GM12878 (cell line): ENCODE data around the gene IL4I1.

ENCODE experiments used
- CHD1 ChIP-seq: IDR thresholded peaks from 2 replicates; pipeline ENCODE4 v1.6.1; 2012; ENCODE audit warnings: low read depth, low read length, improper control_type of control experiment
- PAX5 ChIP-seq: IDR thresholded peaks from 2 replicates; pipeline ENCODE4 v1.6.1; 2011; ENCODE audit warnings: low read depth, low read length, borderline replicate concordance
- POLR2A ChIP-seq: IDR thresholded peaks from 2 replicates; pipeline ENCODE4 v1.6.1; 2011; ENCODE audit warnings: low read depth, mild to moderate bottlenecking, low read length
- POLR2AphosphoS5 ChIP-seq: IDR thresholded peaks from 2 replicates; pipeline ENCODE4 v1.6.1; 2011; ENCODE audit warnings: mild to moderate bottlenecking, low read length, inconsistent platforms
- RAD21 ChIP-seq: IDR thresholded peaks from 2 replicates; pipeline ENCODE4 v1.6.1; 2011; ENCODE audit warnings: mild to moderate bottlenecking, low read depth, low read length, moderate library complexity; ENCODE audit not compliant: insufficient read depth
- TF ChIP-seq, protein P1 (sequence below), 3 experiments: IDR thresholded peaks in 2 of 3; conservative IDR thresholded peaks in 1 of 3; 2 replicates each; pipeline ENCODE4 v1.5.1; 2011; ENCODE audit warnings: low read depth in 3 of 3, low read length in 3 of 3, mild to moderate bottlenecking in 3 of 3, control low read depth in 2 of 3, moderate library complexity in 2 of 3, inconsistent platforms in 1 of 3, mixed read lengths in 1 of 3; ENCODE audit not compliant: control insufficient read depth in 2 of 3, insufficient read depth in 1 of 3; ENCODE audit errors: extremely low read depth in 1 of 3
- TF ChIP-seq, protein P2 (sequence below): IDR thresholded peaks from 2 replicates; pipeline ENCODE4 v1.6.1; 2012; ENCODE audit warnings: low read depth, low read length, improper control_type of control experiment

DNA sequence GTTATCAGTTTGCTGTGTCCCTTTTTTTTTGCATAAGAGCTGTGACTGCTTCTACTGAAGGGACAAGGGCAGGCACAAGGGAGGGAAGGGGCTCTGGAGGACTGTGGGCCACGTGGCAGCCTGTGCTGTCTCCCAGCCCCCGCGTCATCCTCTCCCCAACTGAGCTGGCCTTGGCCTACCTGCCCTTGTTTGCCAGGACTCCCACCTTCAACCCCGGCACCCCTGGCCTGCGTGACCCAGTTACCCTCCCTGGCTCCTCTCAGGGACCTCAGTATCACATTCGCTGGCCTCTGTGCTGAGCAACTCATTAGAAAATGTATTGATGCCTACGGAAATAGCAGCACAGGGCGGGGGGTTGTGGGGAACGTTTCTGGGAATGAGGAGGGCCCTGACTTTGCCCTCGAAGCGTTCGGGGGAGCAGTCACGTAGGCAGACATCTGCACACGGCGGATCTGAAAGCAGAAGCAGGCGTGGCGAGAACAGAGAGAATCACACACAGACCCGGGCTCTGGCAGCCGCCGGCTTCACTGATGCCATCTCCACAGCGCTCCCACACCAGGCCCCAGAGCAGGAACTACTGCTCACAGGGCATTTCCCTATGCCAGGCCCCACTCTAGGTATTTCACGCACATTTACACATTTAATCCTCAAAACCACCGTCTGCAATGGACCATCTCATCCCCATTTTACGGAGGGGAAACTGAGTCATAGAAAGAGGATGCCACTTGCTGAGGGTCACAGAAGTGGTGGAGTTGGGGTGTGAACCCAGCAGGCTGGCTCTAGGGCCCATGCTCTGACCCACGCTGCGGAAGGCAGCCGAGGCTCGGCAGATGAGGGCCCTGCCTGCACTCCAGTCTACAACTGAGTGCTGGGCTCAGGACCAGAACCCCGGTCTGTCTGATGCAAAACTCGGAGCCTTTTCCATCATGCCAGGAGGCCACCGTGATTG, 26.6 kb upstream of the IL4I1 start:
- TF ChIP-seq RAD21, result no peak
- TF ChIP-seq, protein P1, sequence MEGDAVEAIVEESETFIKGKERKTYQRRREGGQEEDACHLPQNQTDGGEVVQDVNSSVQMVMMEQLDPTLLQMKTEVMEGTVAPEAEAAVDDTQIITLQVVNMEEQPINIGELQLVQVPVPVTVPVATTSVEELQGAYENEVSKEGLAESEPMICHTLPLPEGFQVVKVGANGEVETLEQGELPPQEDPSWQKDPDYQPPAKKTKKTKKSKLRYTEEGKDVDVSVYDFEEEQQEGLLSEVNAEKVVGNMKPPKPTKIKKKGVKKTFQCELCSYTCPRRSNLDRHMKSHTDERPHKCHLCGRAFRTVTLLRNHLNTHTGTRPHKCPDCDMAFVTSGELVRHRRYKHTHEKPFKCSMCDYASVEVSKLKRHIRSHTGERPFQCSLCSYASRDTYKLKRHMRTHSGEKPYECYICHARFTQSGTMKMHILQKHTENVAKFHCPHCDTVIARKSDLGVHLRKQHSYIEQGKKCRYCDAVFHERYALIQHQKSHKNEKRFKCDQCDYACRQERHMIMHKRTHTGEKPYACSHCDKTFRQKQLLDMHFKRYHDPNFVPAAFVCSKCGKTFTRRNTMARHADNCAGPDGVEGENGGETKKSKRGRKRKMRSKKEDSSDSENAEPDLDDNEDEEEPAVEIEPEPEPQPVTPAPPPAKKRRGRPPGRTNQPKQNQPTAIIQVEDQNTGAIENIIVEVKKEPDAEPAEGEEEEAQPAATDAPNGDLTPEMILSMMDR (IDR thresholded peaks at IDR 0.05 in 2 of 3, conservative IDR thresholded peaks at IDR 0.05 in 1 of 3; ENCODE audit: control insufficient read depth in 2 of 3, extremely low read depth in 1 of 3, insufficient read depth in 1 of 3, low read depth in 3 of 3, low read length in 3 of 3), result no peak
- TF ChIP-seq POLR2A, result 0 out of 2 replicates have a peak, but pooled peaks have one; percentile 27
- no peak for TF ChIP-seq POLR2AphosphoS5
- TF ChIP-seq PAX5, result no peak
- no peak for TF ChIP-seq CHD1
- TF ChIP-seq, protein P2, sequence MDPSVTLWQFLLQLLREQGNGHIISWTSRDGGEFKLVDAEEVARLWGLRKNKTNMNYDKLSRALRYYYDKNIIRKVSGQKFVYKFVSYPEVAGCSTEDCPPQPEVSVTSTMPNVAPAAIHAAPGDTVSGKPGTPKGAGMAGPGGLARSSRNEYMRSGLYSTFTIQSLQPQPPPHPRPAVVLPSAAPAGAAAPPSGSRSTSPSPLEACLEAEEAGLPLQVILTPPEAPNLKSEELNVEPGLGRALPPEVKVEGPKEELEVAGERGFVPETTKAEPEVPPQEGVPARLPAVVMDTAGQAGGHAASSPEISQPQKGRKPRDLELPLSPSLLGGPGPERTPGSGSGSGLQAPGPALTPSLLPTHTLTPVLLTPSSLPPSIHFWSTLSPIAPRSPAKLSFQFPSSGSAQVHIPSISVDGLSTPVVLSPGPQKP, result no peak
